K562 (cell line): ENCODE data around the gene BFSP1. TPM values are rescaled to one million over a fixed set of nuclear protein-coding genes. Genes with fewer than 3 reads are reported as not detected.

Experiments used
- ATAC-seq: fragments of 200-7000 bp; cut with Tn5 transposase; 3 replicates; pipeline ENCODE4 v1.9.1; 2020; ENCODE audit warnings: moderate library complexity
- BruUV-seq: library from RNA; stranded (reverse); fragments of 400-500 nt; replicated peaks from 2 replicates; lab custom pipeline; 2021; lab: Mats Ljungman, UMichigan
- CTCF ChIA-PET: fragments of 300-600 bp; formaldehyde crosslinking; extraction: SDS; loops from one replicate; lab custom pipeline; 2021; ENCODE audit warnings: low intra/inter-chr PET ratio; lab: Yijun Ruan, JAX
- POLR2A ChIA-PET: fragments of 300-600, 350-650 bp; sonication (Branson Sonifier 250); formaldehyde crosslinking; extraction: SDS; loops from one replicate; lab custom pipeline; 2021; ENCODE audit warnings: antibody characterized with exemption, inconsistent platforms; lab: Yijun Ruan, JAX
- DNase-seq, 4 experiments: peaks; one replicate each; pipeline versions ENCODE4 v3.0.0 to v3.0.0-alpha.2; 2011 to 2018; ENCODE audit warnings: low spot score in 3 of 4, mixed read lengths in 3 of 4; ENCODE audit errors: extremely low read depth in 1 of 4
- FAIRE-seq: peaks from 2 replicates; lab custom pipeline; 2011; peaks lifted over from hg19 to GRCh38; lab: Jason Lieb, UNC
- H2AFZ ChIP-seq: 2 replicates; pipeline ENCODE4 v1.6.0; 2011; ENCODE audit warnings: low read depth, low read length, control low read depth, inconsistent platforms
- H3K27ac ChIP-seq: fragments of 200-600 bp; 3 replicates; pipeline ENCODE4 v1.8.0; 2011; ENCODE audit warnings: low read depth, mild to moderate bottlenecking, control low read depth, inconsistent platforms, low read length, moderate library complexity, mixed read lengths; ENCODE audit errors: extremely low read depth
- H3K27me3 ChIP-seq, 2 experiments: fragments of 300-600 bp in 1 of 2; 2 replicates in 1 of 2; 3 replicates in 1 of 2; pipeline versions ENCODE4 v1.6.0 to v1.8.0; 2011; ENCODE audit warnings: inconsistent platforms in 2 of 2, low read length in 2 of 2, mild to moderate bottlenecking in 1 of 2, mixed read lengths in 1 of 2, moderate library complexity in 1 of 2; ENCODE audit not compliant: control insufficient read depth in 2 of 2, insufficient read depth in 2 of 2
- H3K36me3 ChIP-seq: fragments of 300-600 bp; 3 replicates; pipeline ENCODE4 v1.8.0; 2011; ENCODE audit warnings: mild to moderate bottlenecking, low read length, inconsistent platforms; ENCODE audit not compliant: control insufficient read depth, insufficient read depth
- H3K4me1 ChIP-seq, 2 experiments: fragments of 200-600 bp in 1 of 2; replicated peaks in 1 of 2; 2 replicates in 1 of 2; 3 replicates in 1 of 2; pipeline versions ENCODE4 v1.5.1 to v1.8.0; 2011; ENCODE audit warnings: inconsistent platforms in 2 of 2, low read length in 2 of 2, mild to moderate bottlenecking in 1 of 2, mixed read lengths in 1 of 2, moderate library complexity in 1 of 2; ENCODE audit not compliant: control insufficient read depth in 2 of 2, insufficient read depth in 2 of 2
- H3K4me2 ChIP-seq: 2 replicates; pipeline ENCODE4 v1.6.1; 2011; ENCODE audit warnings: low read length, control low read depth, inconsistent platforms, mixed read lengths; ENCODE audit not compliant: insufficient read depth
- H3K4me3 ChIP-seq: fragments of 200-600 bp; sonication (generic), shearing (Covaris generic); 2 replicates; pipeline ENCODE4 v1.5.1; 2016; ENCODE audit warnings: control low read depth, inconsistent platforms
- H3K79me2 ChIP-seq: fragments of 200-600 bp; 3 replicates; pipeline ENCODE4 v1.8.0; 2011; ENCODE audit warnings: low read length, inconsistent platforms; ENCODE audit not compliant: control insufficient read depth, insufficient read depth
- H3K9ac ChIP-seq, 2 experiments: 2 replicates each; pipeline versions ENCODE4 v1.6.0 to v1.6.1; 2011; ENCODE audit warnings: low read depth in 2 of 2, low read length in 2 of 2, control low read depth in 1 of 2, inconsistent platforms in 1 of 2, mild to moderate bottlenecking in 1 of 2, mixed read lengths in 1 of 2; ENCODE audit not compliant: insufficient read depth in 1 of 2
- H3K9me1 ChIP-seq: one replicate; pipeline ENCODE4 v1.6.0; 2011; ENCODE audit warnings: inconsistent platforms, mild to moderate bottlenecking, low read length, moderate library complexity; ENCODE audit not compliant: control insufficient read depth, insufficient read depth
- H3K9me3 ChIP-seq: replicated peaks from 2 replicates; pipeline ENCODE4 v1.5.1; 2011; ENCODE audit warnings: low read depth, low read length, inconsistent platforms; ENCODE audit not compliant: control insufficient read depth, insufficient read depth
- H4K20me1 ChIP-seq: replicated peaks from 2 replicates; pipeline ENCODE4 v1.6.1; 2011; ENCODE audit warnings: low read length, inconsistent platforms, mixed read lengths; ENCODE audit not compliant: control insufficient read depth, insufficient read depth
- BCOR ChIP-seq: fragments of 450-650 bp; IDR thresholded peaks from 2 replicates; pipeline ENCODE4 v1.6.1; 2016
- BRCA1 ChIP-seq, 2 experiments: fragments of 450-650 bp in 1 of 2; sonication (generic) in 1 of 2; formaldehyde crosslinking in 1 of 2; IDR thresholded peaks; 2 replicates each; pipeline versions ENCODE4 v1.5.0 to v1.6.1; 2017 to 2020; ENCODE audit warnings: mild to moderate bottlenecking in 1 of 2, missing genetic modification reagents in 1 of 2
- ERF ChIP-seq: fragments of 450-650 bp; formaldehyde crosslinking; IDR thresholded peaks from 2 replicates; pipeline ENCODE4 v1.4.0; 2020; ENCODE audit warnings: mild to moderate bottlenecking, mixed read lengths
- FOXA3 ChIP-seq, 2 experiments: fragments of 450-650 bp in 1 of 2; sonication (generic) in 1 of 2; formaldehyde crosslinking; IDR thresholded peaks in 1 of 2; conservative IDR thresholded peaks in 1 of 2; 2 replicates each; pipeline versions ENCODE4 v1.4.0 to v1.8.0; 2020 to 2022; ENCODE audit warnings: mild to moderate bottlenecking in 2 of 2, missing genetic modification reagents in 1 of 2
- MITF ChIP-seq: IDR thresholded peaks from 2 replicates; pipeline ENCODE4 v1.6.1; 2014; ENCODE audit warnings: antibody characterized with exemption
- NELFE ChIP-seq: IDR thresholded peaks from 2 replicates; pipeline ENCODE4 v1.6.1; 2011; ENCODE audit warnings: mild to moderate bottlenecking; ENCODE audit not compliant: insufficient read depth, insufficient read length
- OTX1 ChIP-seq: fragments of 450-650 bp; formaldehyde crosslinking; IDR thresholded peaks from 2 replicates; pipeline ENCODE4 v1.4.0; 2022; ENCODE audit warnings: mild to moderate bottlenecking
- ZNF696 ChIP-seq: fragments of 250-450 bp; sonication (Bioruptor Pico); conservative IDR thresholded peaks from 2 replicates; pipeline ENCODE4 v1.4.0; 2020; ENCODE audit warnings: mild to moderate bottlenecking, moderate library complexity
- WGBS: fragments of 100-300 bp; shearing (Covaris generic); methylation state at CpG from one replicate; pipeline ENCODE4 v1.1.6; 2016; ENCODE audit warnings: low coverage, mixed read lengths; ENCODE audit not compliant: insufficient coverage; ENCODE audit errors: missing lambda C conversion rate; 5-methylcytosine and 5-hydroxymethylcytosine counted together
- in situ Hi-C: fragments of 300-500 bp; cut with MboI; formaldehyde crosslinking; loops from 4 replicates; pipeline ENCODE4 v1.15.0; 2018; ENCODE audit warnings: inconsistent platforms, mixed read lengths
- intact Hi-C: fragments of 100-400 bp; cut with micrococcal nuclease; formaldehyde crosslinking; loops from 2 replicates; pipeline ENCODE4 v1.14.2; 2022
- polyA plus RNA-seq, 8 experiments: library from polyadenylated mRNA; depleted of rRNA in 4 of 8; stranded (reverse) in 5 of 8; unstranded in 3 of 8; fragments of >200 nt; fragmentation: Nextera tagmentation in 2 of 8; fragmentation: Illumina TruSeq in 1 of 8; extraction: Ambion mirVana in 2 of 8; extraction: Trizol in 1 of 8; gene quantifications; 2 replicates each; pipeline versions ENCODE4 v1.2.1 to v1.2.3, GENCODE V29; 2011 to 2014; ENCODE audit warnings: inconsistent platforms in 1 of 8, missing spikeins in 1 of 8
- total RNA-seq, 7 experiments: library from RNA; depleted of rRNA in 6 of 7; stranded (reverse); fragments of >200 nt in 6 of 7; fragmentation: Illumina TruSeq in 2 of 7; extraction: Trizol in 2 of 7; gene quantifications; 2 replicates each; pipeline versions ENCODE4 v1.2.1 to v1.2.3, GENCODE V29; 2011 to 2021; ENCODE audit warnings: low replicate concordance in 1 of 7
- TF ChIP-seq, protein P1 (sequence below): fragments of 250-450 bp; sonication (Bioruptor Pico); IDR thresholded peaks from 2 replicates; pipeline ENCODE4 v1.8.0; 2021; ENCODE audit warnings: mild to moderate bottlenecking, moderate library complexity

The BFSP1 gene
- total and polyA plus RNA-seq, 9 of the 15 experiments (the other 6 are each of a cell fraction or from before 2014, with no cell fraction given): 0.09 to 0.86 (median 0.40) TPM

GRCh38 chr20:17549131-17549530 is 18.0 kb upstream of the BFSP1 start:
- CTCF ChIA-PET: no interaction called here
- 7% methylated on average over 4 of the region's 4 CpGs for WGBS
- Histone ChIP-seq H3K4me2 (no peak overlapping the region), H3K9me3 (no peaks in the 10 kb centered on the region), H3K9ac (no peak overlapping the region), H2AFZ (no peak overlapping the region), H3K79me2 (no peaks in the 10 kb centered on the region), H3K9me1 (no peaks in the 10 kb centered on the region), H3K4me1 (no peaks in the 10 kb centered on the region), H3K27ac (no peak overlapping the region), H3K36me3 (no peaks in the 10 kb centered on the region), H4K20me1 (no peaks in the 10 kb centered on the region), H3K4me3 (no peak overlapping the region), H3K27me3 (peaks cover 0 to 2% of the 10 kb centered on the region in 2 experiments; a peak in 1 of 5 replicates)
- intact Hi-C loops: no loop called here
- no peak for FAIRE-seq
- no peak for DNase-seq
- POLR2A ChIA-PET: no interaction called here
- BruUV-seq: no TSS peak
- no peak for ATAC-seq
- no peak for TF ChIP-seq NELFE
- TF ChIP-seq, protein P1, sequence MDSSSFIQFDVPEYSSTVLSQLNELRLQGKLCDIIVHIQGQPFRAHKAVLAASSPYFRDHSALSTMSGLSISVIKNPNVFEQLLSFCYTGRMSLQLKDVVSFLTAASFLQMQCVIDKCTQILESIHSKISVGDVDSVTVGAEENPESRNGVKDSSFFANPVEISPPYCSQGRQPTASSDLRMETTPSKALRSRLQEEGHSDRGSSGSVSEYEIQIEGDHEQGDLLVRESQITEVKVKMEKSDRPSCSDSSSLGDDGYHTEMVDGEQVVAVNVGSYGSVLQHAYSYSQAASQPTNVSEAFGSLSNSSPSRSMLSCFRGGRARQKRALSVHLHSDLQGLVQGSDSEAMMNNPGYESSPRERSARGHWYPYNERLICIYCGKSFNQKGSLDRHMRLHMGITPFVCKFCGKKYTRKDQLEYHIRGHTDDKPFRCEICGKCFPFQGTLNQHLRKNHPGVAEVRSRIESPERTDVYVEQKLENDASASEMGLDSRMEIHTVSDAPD (CRISPR knock-in tag): no peak
- in situ Hi-C loops: no loop called here

DNA sequence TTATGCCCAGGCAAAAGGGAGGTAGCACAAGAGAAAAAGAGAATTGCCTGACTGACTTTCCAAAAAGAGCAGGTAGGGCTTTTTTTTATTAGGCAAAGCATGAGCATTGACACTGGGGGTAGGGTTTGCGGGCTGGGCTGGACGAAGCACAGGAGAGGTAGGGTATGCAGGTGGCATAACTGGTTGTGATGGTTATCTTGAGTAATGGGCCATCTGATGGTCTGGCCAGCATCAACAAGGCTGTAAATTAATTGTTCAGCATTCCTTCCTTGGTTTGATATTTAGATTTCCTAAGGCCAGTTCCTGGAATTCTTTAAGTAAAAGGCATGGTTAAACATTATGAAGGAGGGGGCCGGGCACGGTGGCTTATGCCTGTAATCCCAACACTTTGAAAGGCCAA is 13.9 kb upstream of the BFSP1 start:
- DNase-seq: no peak
- in situ Hi-C loops: no loop called here
- no peaks in the 10 kb centered on the region for H3K9me1 ChIP-seq
- no peaks in the 10 kb centered on the region for H3K4me1 ChIP-seq
- no peaks in the 10 kb centered on the region for H3K36me3 ChIP-seq
- ChIA-PET POLR2A (no interaction called here), CTCF (no interaction called here)
- H3K4me3 ChIP-seq: no peak overlapping the region
- FAIRE-seq: no peak
- intact Hi-C loops: no loop called here
- H3K79me2 ChIP-seq: no peaks in the 10 kb centered on the region
- WGBS: 34% methylated on average over 3 of the region's 4 CpGs
- no peak for ATAC-seq
- no peak overlapping the region for H3K9ac ChIP-seq
- no peaks in the 10 kb centered on the region for H4K20me1 ChIP-seq
- no peak overlapping the region for H2AFZ ChIP-seq
- H3K27ac ChIP-seq: no peak overlapping the region
- no peaks in the 10 kb centered on the region for H3K9me3 ChIP-seq
- BruUV-seq: no TSS peak
- H3K4me2 ChIP-seq: no peak overlapping the region
- H3K27me3 ChIP-seq: peaks cover 0 to 4% of the 10 kb centered on the region in 2 experiments; a peak in 2 of 5 replicates
- TF ChIP-seq BCOR (no peak), OTX1 (CRISPR knock-in tag) (no peak), NELFE (no peak), FOXA3 (CRISPR knock-in tag; conservative IDR thresholded peaks at IDR 0.05 in 1 of 2, IDR thresholded peaks at IDR 0.05 in 1 of 2) (no peak), ERF (no peak), MITF (no peak), ZNF696 (CRISPR knock-in tag) (no peak), BRCA1 (IDR thresholded peaks at IDR 0.05) (no peak), BRCA1 (CRISPR knock-in tag; IDR thresholded peaks at IDR 0.05) (no peak)
